HFF-Myc (cell line): ENCODE data around the gene SCLY.

Source experiments
- DNase-seq: peaks from one replicate; pipeline ENCODE4 v3.0.0-alpha.2; 2011; ENCODE audit warnings: low read depth; ENCODE audit errors: extremely low read depth
- H3K4me3 ChIP-seq: replicated peaks from 2 replicates; pipeline ENCODE4 v1.5.1; 2011; ENCODE audit warnings: low read depth, mild to moderate bottlenecking, control low read depth, low read length
- TF ChIP-seq, protein P1 (sequence below): IDR thresholded peaks from 2 replicates; pipeline ENCODE4 v1.5.1; 2012; ENCODE audit warnings: mild to moderate bottlenecking, low read depth, low read length, control low read depth; ENCODE audit errors: missing control alignments

Gene SCLY

GRCh38 chr2:238127165-238128060 is 66.6 kb downstream of the SCLY start:
- no peak for DNase-seq
- no peak overlapping the region for H3K4me3 ChIP-seq
- TF ChIP-seq, protein P1, sequence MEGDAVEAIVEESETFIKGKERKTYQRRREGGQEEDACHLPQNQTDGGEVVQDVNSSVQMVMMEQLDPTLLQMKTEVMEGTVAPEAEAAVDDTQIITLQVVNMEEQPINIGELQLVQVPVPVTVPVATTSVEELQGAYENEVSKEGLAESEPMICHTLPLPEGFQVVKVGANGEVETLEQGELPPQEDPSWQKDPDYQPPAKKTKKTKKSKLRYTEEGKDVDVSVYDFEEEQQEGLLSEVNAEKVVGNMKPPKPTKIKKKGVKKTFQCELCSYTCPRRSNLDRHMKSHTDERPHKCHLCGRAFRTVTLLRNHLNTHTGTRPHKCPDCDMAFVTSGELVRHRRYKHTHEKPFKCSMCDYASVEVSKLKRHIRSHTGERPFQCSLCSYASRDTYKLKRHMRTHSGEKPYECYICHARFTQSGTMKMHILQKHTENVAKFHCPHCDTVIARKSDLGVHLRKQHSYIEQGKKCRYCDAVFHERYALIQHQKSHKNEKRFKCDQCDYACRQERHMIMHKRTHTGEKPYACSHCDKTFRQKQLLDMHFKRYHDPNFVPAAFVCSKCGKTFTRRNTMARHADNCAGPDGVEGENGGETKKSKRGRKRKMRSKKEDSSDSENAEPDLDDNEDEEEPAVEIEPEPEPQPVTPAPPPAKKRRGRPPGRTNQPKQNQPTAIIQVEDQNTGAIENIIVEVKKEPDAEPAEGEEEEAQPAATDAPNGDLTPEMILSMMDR: no peak

DNA sequence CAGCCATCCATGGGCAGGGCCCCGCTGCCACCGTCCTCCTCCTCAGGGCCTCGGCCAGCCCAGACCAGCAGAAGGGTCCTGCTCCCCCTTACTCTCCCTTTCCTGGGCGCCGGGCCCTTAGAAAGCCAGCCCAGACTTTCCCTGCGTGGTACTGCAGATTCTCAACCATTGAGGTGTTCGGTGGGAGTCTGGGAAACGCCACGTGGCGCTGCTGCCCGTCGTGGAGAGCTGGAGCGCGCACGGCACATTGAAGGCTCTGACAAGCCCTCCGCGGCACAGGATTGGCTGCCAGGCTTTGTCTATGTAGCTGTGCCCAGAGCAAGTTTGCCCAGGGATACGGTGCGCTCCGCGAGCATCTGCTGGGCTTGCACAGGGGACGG is 67.2 kb downstream of the SCLY start:
- DNase-seq: no peak
- H3K4me3 ChIP-seq: no peak overlapping the region
- TF ChIP-seq, protein P1: no peak

- no peak for DNase-seq
- TF ChIP-seq, protein P1: no peak
- H3K4me3 ChIP-seq: no peak overlapping the region
Observed at GRCh38 chr2:238128534-238129001, 67.8 kb downstream of the SCLY start.

- H3K4me3 ChIP-seq: no peak overlapping the region
- DNase-seq: no peak
- TF ChIP-seq, protein P1: no peak
Observed at GRCh38 chr2:238129166-238130010, 68.6 kb downstream of the SCLY start.

DNA sequence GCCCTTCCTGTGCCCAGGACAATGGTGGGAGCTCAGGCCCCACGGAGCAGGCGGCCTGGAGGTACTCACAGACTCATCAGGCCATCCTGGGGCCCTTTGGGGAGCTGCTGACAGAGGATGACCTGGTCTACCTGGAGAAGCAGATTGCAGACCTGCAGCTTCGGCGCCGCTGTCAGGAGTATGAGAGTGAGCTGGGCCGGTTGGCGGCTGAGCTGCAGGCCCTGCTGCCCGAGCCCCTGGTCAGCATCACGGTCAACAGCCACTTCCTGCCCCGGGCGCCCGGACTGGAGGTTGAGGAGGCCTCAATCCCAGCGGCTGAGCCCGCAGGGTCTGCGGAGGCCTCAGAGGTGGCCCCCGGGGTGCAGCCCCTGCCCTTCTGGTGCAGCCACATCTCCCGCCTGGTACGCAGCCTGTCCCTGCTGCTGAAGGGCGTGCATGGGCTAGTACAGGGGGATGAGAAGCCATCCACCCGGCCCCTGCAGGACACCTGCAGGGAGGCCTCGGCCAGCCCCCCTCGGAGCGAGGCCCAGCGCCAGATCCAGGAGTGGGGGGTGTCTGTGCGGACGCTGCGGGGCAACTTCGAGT is 69.4 kb downstream of the SCLY start:
- no peak overlapping the region for H3K4me3 ChIP-seq
- DNase-seq: no peak
- TF ChIP-seq, protein P1: no peak

DNA sequence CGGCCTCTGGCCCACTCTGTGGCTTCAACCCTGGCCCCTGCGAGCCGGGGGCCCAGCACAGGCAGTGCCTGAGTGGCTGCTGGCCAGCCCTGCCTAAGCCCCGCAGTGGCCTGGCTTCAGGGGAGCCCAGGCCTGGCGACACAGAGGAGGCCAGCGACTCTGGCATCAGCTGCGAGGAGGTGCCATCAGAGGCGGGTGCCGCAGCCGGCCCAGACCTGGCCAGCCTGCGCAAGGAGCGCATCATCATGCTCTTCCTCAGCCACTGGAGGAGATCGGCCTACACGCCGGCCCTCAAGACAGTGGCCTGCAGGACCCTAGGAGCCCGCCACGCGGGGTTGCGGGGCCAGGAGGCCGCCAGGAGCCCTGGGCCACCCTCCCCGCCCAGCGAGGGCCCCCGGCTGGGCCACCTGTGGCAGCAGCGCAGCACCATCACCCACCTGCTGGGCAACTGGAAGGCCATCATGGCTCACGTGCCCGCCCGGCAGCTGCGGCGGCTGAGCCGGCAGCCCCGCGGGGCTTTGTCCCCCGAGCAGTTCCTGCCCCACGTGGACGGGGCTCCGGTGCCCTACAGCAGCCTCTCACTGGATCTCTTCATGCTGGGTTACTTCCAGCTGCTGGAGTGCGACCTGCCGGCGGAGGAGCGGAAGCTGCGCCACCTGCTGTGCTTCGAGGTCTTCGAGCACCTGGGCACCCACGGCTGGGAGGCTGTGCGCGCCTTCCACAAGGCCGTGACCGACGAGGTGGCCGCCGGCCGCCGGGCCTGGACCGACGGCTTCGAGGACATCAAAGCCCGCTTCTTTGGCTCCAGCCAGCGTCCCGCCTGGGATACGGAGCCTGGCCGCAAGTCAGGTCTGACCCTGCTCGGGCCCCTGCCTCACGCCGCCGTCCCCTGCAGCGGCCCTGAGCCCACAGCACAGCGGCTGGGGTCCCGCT is 70.2 kb downstream of the SCLY start:
- H3K4me3 ChIP-seq: no peak overlapping the region
- no peak for DNase-seq
- TF ChIP-seq, protein P1: no peak
